ENCODE results near the gene TLE4.

GRCh38 chr9:79537838-79538237 lies 33.9 kb upstream of the TLE4 start:
- no peak for TF ChIP-seq CTCF (IDR thresholded peaks at IDR 0.05)
- TF ChIP-seq POLR2A (IDR thresholded peaks at IDR 0.05): no peak

All from Peyer's patch (tissue), 4 donors.